ENCODE results near the gene ZNF91.

The ZNF91 gene

GRCh38 chr19:23318143-23318542 lies 77.1 kb downstream of the ZNF91 start:
- DNase-seq (ENCODE audit: low read depth), result no peak
- no peak for TF ChIP-seq CTCF (IDR thresholded peaks at IDR 0.05; ENCODE audit: insufficient read depth, low read depth, low read length, missing control alignments)
- no peak overlapping the region for H3K4me3 ChIP-seq (ENCODE audit: low read depth, low read length)

GRCh38 chr19:23315286-23315685 lies 80.0 kb downstream of the ZNF91 start:
- no peak overlapping the region for H3K4me3 ChIP-seq (ENCODE audit: low read depth, low read length)
- no peak for TF ChIP-seq CTCF (IDR thresholded peaks at IDR 0.05; ENCODE audit: insufficient read depth, low read depth, low read length, missing control alignments)
- no peak for DNase-seq (ENCODE audit: low read depth)

- H3K4me3 ChIP-seq (ENCODE audit: low read depth, low read length), result no peak overlapping the region
- no peak for TF ChIP-seq CTCF (IDR thresholded peaks at IDR 0.05; ENCODE audit: insufficient read depth, low read depth, low read length, missing control alignments)
- DNase-seq (ENCODE audit: low read depth), result no peak
Measured at GRCh38 chr19:23314505-23315251, 80.6 kb downstream of the ZNF91 start.

GRCh38 chr19:23313196-23313595 lies 82.1 kb downstream of the ZNF91 start:
- no peak overlapping the region for H3K4me3 ChIP-seq (ENCODE audit: low read depth, low read length)
- no peak for TF ChIP-seq CTCF (IDR thresholded peaks at IDR 0.05; ENCODE audit: insufficient read depth, low read depth, low read length, missing control alignments)
- DNase-seq (ENCODE audit: low read depth), result no peak

GRCh38 chr19:23312515-23312914 lies 82.8 kb downstream of the ZNF91 start:
- no peak for TF ChIP-seq CTCF (IDR thresholded peaks at IDR 0.05; ENCODE audit: insufficient read depth, low read depth, low read length, missing control alignments)
- H3K4me3 ChIP-seq (ENCODE audit: low read depth, low read length), result no peak overlapping the region
- DNase-seq (ENCODE audit: low read depth), result no peak

GRCh38 chr19:23311551-23311950 lies 83.7 kb downstream of the ZNF91 start:
- no peak for DNase-seq (ENCODE audit: low read depth)
- no peak for TF ChIP-seq CTCF (IDR thresholded peaks at IDR 0.05; ENCODE audit: insufficient read depth, low read depth, low read length, missing control alignments)

GRCh38 chr19:23310729-23311211 lies 84.5 kb downstream of the ZNF91 start:
- H3K4me3 ChIP-seq (ENCODE audit: low read depth, low read length), result no peak overlapping the region
- DNase-seq (ENCODE audit: low read depth), result no peak
- no peak for TF ChIP-seq CTCF (IDR thresholded peaks at IDR 0.05; ENCODE audit: insufficient read depth, low read depth, low read length, missing control alignments)

More at GRCh38 chr19:23311551-23311950, 83.7 kb downstream of the ZNF91 start:
- H3K4me3 ChIP-seq (ENCODE audit: low read depth, low read length), result no peak overlapping the region

All from GM12865 (cell line).